HS-5 (cell line): ENCODE results near the gene FLVCR2.
"Not testable (repeated sequence)": the region's sequence is repeated elsewhere in the genome, so short reads cannot be mapped to it uniquely, and the experiment has no call there.

ENCODE experiments used
- DNase-seq: peaks from one replicate; pipeline ENCODE4 v3.0.0-alpha.2; 2012; ENCODE audit warnings: low read depth

The FLVCR2 gene

DNA sequence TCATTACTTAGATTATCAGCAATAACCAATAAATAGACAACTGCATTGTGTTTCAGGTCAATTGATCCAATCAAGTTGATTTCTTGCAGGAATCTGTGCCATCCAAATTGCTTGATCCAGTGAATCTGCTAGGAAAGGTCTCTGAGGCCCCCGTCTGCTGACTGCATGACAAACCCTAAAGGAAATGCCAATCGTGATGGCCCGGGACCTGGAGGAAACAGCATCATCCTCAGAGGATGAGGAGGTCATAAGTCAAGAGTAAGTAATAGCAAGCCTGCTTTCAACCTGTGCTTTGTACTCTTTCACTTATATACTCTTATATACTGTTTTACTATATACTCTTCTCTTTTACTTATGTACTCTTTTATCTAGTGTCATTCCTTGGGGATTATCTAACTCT lies 84.5 kb downstream of the FLVCR2 start:
- DNase-seq, result peak; percentile 25

GRCh38 chr14:75667099-75667765 lies 88.8 kb downstream of the FLVCR2 start:
- no peak for DNase-seq

- no peak for DNase-seq
These were observed 94.3 kb downstream of the FLVCR2 start for GRCh38 chr14:75672605-75673192.

- no peak for DNase-seq
These were observed 95.1 kb downstream of the FLVCR2 start for GRCh38 chr14:75673345-75674035.

GRCh38 chr14:75675265-75675960 lies 97.0 kb downstream of the FLVCR2 start:
- no peak for DNase-seq

GRCh38 chr14:75685910-75686309 lies 107.5 kb downstream of the FLVCR2 start:
- DNase-seq, result no peak

GRCh38 chr14:75689012-75689411 lies 110.6 kb downstream of the FLVCR2 start:
- DNase-seq, result no peak

GRCh38 chr14:75690010-75690409 lies 111.6 kb downstream of the FLVCR2 start:
- no peak for DNase-seq

DNA sequence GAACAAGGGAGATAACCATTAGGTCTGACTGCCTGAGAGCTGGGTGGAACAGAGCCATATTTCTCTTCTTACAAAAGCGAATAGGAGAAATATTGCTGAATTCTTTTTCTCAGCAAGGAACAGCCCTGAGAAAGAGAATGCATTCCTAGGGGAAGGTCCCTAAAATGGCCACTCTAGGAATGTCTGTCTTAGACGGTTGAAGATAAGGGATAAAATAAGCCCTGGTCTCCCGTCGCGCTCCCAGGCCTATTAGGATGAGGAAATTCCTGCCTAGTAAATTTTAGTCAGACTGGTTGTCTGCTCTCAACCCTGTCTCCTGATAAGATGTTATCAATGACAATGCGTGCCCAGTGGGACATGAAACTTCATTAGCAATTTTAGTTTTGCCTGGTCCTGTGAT lies 116.6 kb downstream of the FLVCR2 start:
- DNase-seq, result not testable (repeated sequence)

DNA sequence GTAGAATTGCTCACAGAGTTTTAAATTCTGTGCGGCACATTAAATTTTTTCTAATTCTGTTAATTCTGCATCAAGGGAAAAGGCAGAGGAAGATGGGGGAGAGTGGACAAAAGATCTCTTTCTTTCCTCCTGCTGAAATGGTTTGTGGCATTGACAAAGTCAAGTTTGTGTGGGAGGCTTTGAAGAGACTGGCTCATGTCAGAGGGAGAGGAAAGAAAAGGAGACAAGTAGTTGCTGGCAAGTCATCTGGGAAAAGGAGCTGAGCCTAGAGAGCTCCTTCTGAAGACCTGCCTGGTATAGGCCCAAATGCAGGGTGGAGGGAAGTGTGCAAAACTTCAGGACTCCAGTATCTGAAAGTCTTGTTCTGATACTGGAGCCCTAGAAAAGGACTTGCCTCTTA lies 119.0 kb downstream of the FLVCR2 start:
- DNase-seq, result no peak
